HUES6 (cell line): ENCODE data around the gene AP1B1.

ENCODE experiments used
- H3K27ac ChIP-seq: 2 replicates; pipeline ENCODE4 v1.7.0; 2013; ENCODE audit warnings: low read depth, mild to moderate bottlenecking, low read length, inconsistent platforms
- H3K27me3 ChIP-seq: 2 replicates; pipeline ENCODE4 v1.6.1; 2013; ENCODE audit warnings: low read length; ENCODE audit not compliant: control insufficient read depth, insufficient read depth
- H3K36me3 ChIP-seq: 2 replicates; pipeline ENCODE4 v1.6.1; 2013; ENCODE audit warnings: low read length; ENCODE audit not compliant: control insufficient read depth, insufficient read depth
- H3K4me1 ChIP-seq: 2 replicates; pipeline ENCODE4 v1.6.1; 2013; ENCODE audit warnings: low read length; ENCODE audit not compliant: control insufficient read depth, insufficient read depth
- H3K4me3 ChIP-seq: 2 replicates; pipeline ENCODE4 v1.5.1; 2013; ENCODE audit warnings: low read depth, low read length
- H3K9ac ChIP-seq: one replicate; pipeline ENCODE4 v1.6.1; 2013; ENCODE audit warnings: mild to moderate bottlenecking, low read length
- H3K9me3 ChIP-seq: 2 replicates; pipeline ENCODE4 v1.6.1; 2013; ENCODE audit warnings: low read depth, low read length; ENCODE audit not compliant: control insufficient read depth, insufficient read depth

Gene AP1B1

GRCh38 chr22:29291215-29291614, 97.2 kb downstream of the AP1B1 start:
- Histone ChIP-seq H3K36me3 (peaks cover 100% of the 10 kb centered on the region), H3K27ac (no peak overlapping the region), H3K4me3 (no peak overlapping the region), H3K9ac (no peak overlapping the region), H3K4me1 (no peaks in the 10 kb centered on the region), H3K9me3 (no peaks in the 10 kb centered on the region), H3K27me3 (no peaks in the 10 kb centered on the region)

- peaks cover 99% of the 10 kb centered on the region for H3K36me3 ChIP-seq
- H3K4me3 ChIP-seq = no peak overlapping the region
- no peak overlapping the region for H3K9ac ChIP-seq
- no peaks in the 10 kb centered on the region for H3K27me3 ChIP-seq
- no peak overlapping the region for H3K27ac ChIP-seq
- H3K4me1 ChIP-seq = no peaks in the 10 kb centered on the region
- H3K9me3 ChIP-seq = no peaks in the 10 kb centered on the region
These were observed 98.3 kb downstream of the AP1B1 start for GRCh38 chr22:29290061-29290460.

GRCh38 chr22:29288837-29289236, 99.5 kb downstream of the AP1B1 start:
- Histone ChIP-seq H3K36me3 (peaks cover 99% of the 10 kb centered on the region), H3K9ac (no peak overlapping the region), H3K27ac (no peak overlapping the region), H3K4me3 (no peak overlapping the region), H3K9me3 (no peaks in the 10 kb centered on the region), H3K4me1 (no peaks in the 10 kb centered on the region), H3K27me3 (no peaks in the 10 kb centered on the region)

GRCh38 chr22:29284196-29284595, 104.2 kb downstream of the AP1B1 start:
- Histone ChIP-seq H3K4me1 (no peaks in the 10 kb centered on the region), H3K27me3 (no peaks in the 10 kb centered on the region), H3K36me3 (peaks cover 94% of the 10 kb centered on the region), H3K27ac (no peak overlapping the region), H3K4me3 (no peak overlapping the region), H3K9ac (no peak overlapping the region), H3K9me3 (no peaks in the 10 kb centered on the region)

GRCh38 chr22:29277927-29278326, 110.4 kb downstream of the AP1B1 start:
- Histone ChIP-seq H3K27ac (no peak overlapping the region), H3K36me3 (peaks cover 95% of the 10 kb centered on the region), H3K9me3 (no peaks in the 10 kb centered on the region), H3K4me3 (no peak overlapping the region), H3K9ac (no peak overlapping the region), H3K27me3 (no peaks in the 10 kb centered on the region), H3K4me1 (no peaks in the 10 kb centered on the region)
